Esophagus (tissue), 2 donors: ENCODE data around the gene CHD5. TPM values are rescaled to one million over a fixed set of nuclear protein-coding genes. Genes with fewer than 3 reads are reported as not detected.

Source experiments
- H3K27ac ChIP-seq, 2 donors: one replicate each; pipeline ENCODE4 v1.5.1; 2013; ENCODE audit warnings: low read depth in 2 of 2, mild to moderate bottlenecking in 2 of 2, inconsistent platforms in 1 of 2, low read length in 1 of 2, moderate library complexity in 1 of 2
- H3K27me3 ChIP-seq, 2 donors: one replicate each; pipeline ENCODE4 v1.6.1; 2013; ENCODE audit warnings: low read length in 2 of 2, control low read depth in 1 of 2, mild to moderate bottlenecking in 1 of 2; ENCODE audit not compliant: insufficient read depth in 2 of 2, control insufficient read depth in 1 of 2
- H3K36me3 ChIP-seq, 2 donors: one replicate each; pipeline ENCODE4 v1.6.1; 2013; ENCODE audit warnings: low read length in 1 of 2; ENCODE audit not compliant: control insufficient read depth in 2 of 2, insufficient read depth in 2 of 2
- H3K4me1 ChIP-seq, 2 donors: one replicate each; pipeline ENCODE4 v1.6.1; 2013; ENCODE audit warnings: low read length in 1 of 2; ENCODE audit not compliant: control insufficient read depth in 2 of 2, insufficient read depth in 2 of 2
- H3K4me3 ChIP-seq, 2 donors: one replicate each; pipeline ENCODE4 v1.5.1; 2013; ENCODE audit warnings: low read length in 2 of 2, mild to moderate bottlenecking in 2 of 2, low read depth in 1 of 2, moderate library complexity in 1 of 2
- H3K9me3 ChIP-seq, 2 donors: one replicate each; pipeline ENCODE4 v1.6.1; 2013; ENCODE audit warnings: mild to moderate bottlenecking in 2 of 2, low read depth in 1 of 2, low read length in 1 of 2, moderate library complexity in 1 of 2; ENCODE audit not compliant: control insufficient read depth in 2 of 2, insufficient read depth in 1 of 2
- WGBS, 2 donors: extraction: QIAGEN DNeasy Blood & Tissue Kit; methylation state at CpG; one replicate each; pipeline ENCODE4 v1.1.7; 2013; 5-methylcytosine and 5-hydroxymethylcytosine counted together
- polyA plus RNA-seq, 2 donors: library from polyadenylated mRNA; stranded (reverse); fragments of 200-250 nt; gene quantifications; one replicate each; pipeline ENCODE4 v1.2.3, GENCODE V29; 2013
- donor health status: healthy with polysubstance abuse.
- donor health status: Bipolar disorder and iron deficiency.

Gene CHD5
- polyA plus RNA-seq, 2 donors: 0.16 to 0.26 TPM

GRCh38 chr1:6212193-6212959 is 32.3 kb upstream of the CHD5 start:
- H3K27ac ChIP-seq: no peak overlapping the region
- H3K4me1 ChIP-seq: peaks cover 0 to 7% of the 10 kb centered on the region in 2 donors
- peaks cover 5 to 33% of the 10 kb centered on the region in 2 donors for H3K36me3 ChIP-seq
- no peaks in the 10 kb centered on the region for H3K9me3 ChIP-seq
- WGBS, 2 donors: 84 to 85% methylated on average over 20 of the region's 20 CpGs
- no peak overlapping the region for H3K4me3 ChIP-seq
- H3K27me3 ChIP-seq: no peaks in the 10 kb centered on the region

GRCh38 chr1:6211731-6212130 is 31.6 kb upstream of the CHD5 start:
- 90% methylated on average over 16 of the region's 16 CpGs for WGBS, 2 donors
- Histone ChIP-seq H3K36me3 (peaks cover 5 to 33% of the 10 kb centered on the region in 2 donors), H3K27me3 (no peaks in the 10 kb centered on the region), H3K27ac (no peak overlapping the region), H3K4me1 (peaks cover 0 to 13% of the 10 kb centered on the region in 2 donors), H3K4me3 (no peak overlapping the region), H3K9me3 (no peaks in the 10 kb centered on the region)

- Histone ChIP-seq H3K9me3 (no peaks in the 10 kb centered on the region), H3K27me3 (no peaks in the 10 kb centered on the region), H3K4me3 (no peak overlapping the region), H3K36me3 (peaks cover 5 to 28% of the 10 kb centered on the region in 2 donors), H3K4me1 (peaks cover 0 to 16% of the 10 kb centered on the region in 2 donors), H3K27ac (no peak overlapping the region)
- WGBS, 2 donors: 92 to 95% methylated on average over 19 to 29 of the region's 29 CpGs
These were observed 30.7 kb upstream of the CHD5 start for GRCh38 chr1:6210591-6211355.

- no peaks in the 10 kb centered on the region for H3K27me3 ChIP-seq
- WGBS, 2 donors: 87 to 91% methylated on average over 13 to 17 of the region's 17 CpGs
- H3K4me1 ChIP-seq: peaks cover 0 to 18% of the 10 kb centered on the region in 2 donors
- no peak overlapping the region for H3K27ac ChIP-seq
- peaks cover 5 to 28% of the 10 kb centered on the region in 2 donors for H3K36me3 ChIP-seq
- H3K4me3 ChIP-seq: no peak overlapping the region
- H3K9me3 ChIP-seq: no peaks in the 10 kb centered on the region
These were observed 29.8 kb upstream of the CHD5 start for GRCh38 chr1:6209661-6210580.

GRCh38 chr1:6208723-6209660 is 28.9 kb upstream of the CHD5 start:
- Histone ChIP-seq H3K4me3 (peak overlapping the region; percentile 12 to 28), H3K9me3 (no peaks in the 10 kb centered on the region), H3K27me3 (no peaks in the 10 kb centered on the region), H3K27ac (no peak overlapping the region), H3K4me1 (peaks cover 0 to 21% of the 10 kb centered on the region in 2 donors), H3K36me3 (peaks cover 5 to 28% of the 10 kb centered on the region in 2 donors)
- 23 to 32% methylated on average over 98 to 99 of the region's 99 CpGs for WGBS, 2 donors

GRCh38 chr1:6207921-6208320 is 27.8 kb upstream of the CHD5 start:
- no peaks in the 10 kb centered on the region for H3K27me3 ChIP-seq
- 92 to 93% methylated on average over 10 of the region's 10 CpGs for WGBS, 2 donors
- no peak overlapping the region for H3K27ac ChIP-seq
- H3K4me1 ChIP-seq: peaks cover 0 to 21% of the 10 kb centered on the region in 2 donors
- no peak overlapping the region for H3K4me3 ChIP-seq
- no peaks in the 10 kb centered on the region for H3K9me3 ChIP-seq
- H3K36me3 ChIP-seq: peaks cover 4 to 28% of the 10 kb centered on the region in 2 donors

GRCh38 chr1:6207075-6207885 is 27.2 kb upstream of the CHD5 start:
- Histone ChIP-seq H3K36me3 (peaks cover 0 to 25% of the 10 kb centered on the region in 2 donors), H3K4me1 (peaks cover 0 to 21% of the 10 kb centered on the region in 2 donors), H3K4me3 (peak overlapping the region; percentile 56 to 87), H3K27me3 (no peaks in the 10 kb centered on the region), H3K27ac (no peak overlapping the region), H3K9me3 (no peaks in the 10 kb centered on the region)
- WGBS, 2 donors: 84 to 87% methylated on average over 19 of the region's 19 CpGs

- H3K4me3 ChIP-seq: peak overlapping the region; percentile 56 to 87
- H3K9me3 ChIP-seq: no peaks in the 10 kb centered on the region
- no peaks in the 10 kb centered on the region for H3K27me3 ChIP-seq
- H3K27ac ChIP-seq: peak overlapping the region; percentile 80 to 94
- H3K36me3 ChIP-seq: peaks cover 0 to 17% of the 10 kb centered on the region in 2 donors
- peaks cover 0 to 21% of the 10 kb centered on the region in 2 donors for H3K4me1 ChIP-seq
- WGBS, 2 donors: 10 to 36% methylated on average over 22 to 25 of the region's 25 CpGs
These were observed 26.4 kb upstream of the CHD5 start for GRCh38 chr1:6206520-6206855.
